OCI-LY7 (cell line): Measurements from ENCODE around the gene RPP30.

Experiments
- CTCF ChIP-seq: fragments of 200-600 bp; sonication (generic); conservative IDR thresholded peaks from 2 replicates; pipeline ENCODE4 v1.5.1; 2014; ENCODE audit warnings: mild to moderate bottlenecking, antibody characterized with exemption, low read length, moderate library complexity, mixed read lengths
- EZH2phosphoT487 ChIP-seq: fragments of 200-600 bp; sonication (generic); IDR thresholded peaks from 2 replicates; pipeline ENCODE4 v1.6.1; 2018; ENCODE audit warnings: low read depth, borderline replicate concordance, mild to moderate bottlenecking, mixed run types, antibody characterized with exemption, low read length, moderate library complexity, mixed read lengths

- TF ChIP-seq CTCF (peak; percentile 86), EZH2phosphoT487 (no peak)
Measured at GRCh38 chr10:90862908-90863514, 8.8 kb upstream of the RPP30 start.
